NB4 (cell line): ENCODE data around the gene PSORS1C2.
A peak's percentile ranks its signal among the peaks of the same experiment; 100 is the strongest.

Source experiments
- DNase-seq: peaks from one replicate; pipeline ENCODE4 v3.0.0; 2010; ENCODE audit warnings: low read depth
- H3K4me3 ChIP-seq: one replicate; pipeline ENCODE4 v1.5.1; 2011; ENCODE audit warnings: mild to moderate bottlenecking, low read depth, low read length, moderate library complexity
- MYC ChIP-seq: IDR thresholded peaks from 2 replicates; pipeline ENCODE4 v1.6.1; 2011; ENCODE audit warnings: low read depth, low read length
- POLR2A ChIP-seq: IDR thresholded peaks from 2 replicates; pipeline ENCODE4 v1.6.1; 2011; ENCODE audit warnings: mild to moderate bottlenecking; ENCODE audit not compliant: insufficient read length; ENCODE audit errors: extremely low read depth
- TF ChIP-seq, protein P1 (sequence below): IDR thresholded peaks from one replicate; pipeline ENCODE4 v1.5.1; 2012; ENCODE audit warnings: low read depth, low read length
- TF ChIP-seq, protein P2 (sequence below): IDR thresholded peaks from 2 replicates; pipeline ENCODE4 v1.6.1; 2011; ENCODE audit warnings: low read depth, low read length

Gene PSORS1C2

DNA sequence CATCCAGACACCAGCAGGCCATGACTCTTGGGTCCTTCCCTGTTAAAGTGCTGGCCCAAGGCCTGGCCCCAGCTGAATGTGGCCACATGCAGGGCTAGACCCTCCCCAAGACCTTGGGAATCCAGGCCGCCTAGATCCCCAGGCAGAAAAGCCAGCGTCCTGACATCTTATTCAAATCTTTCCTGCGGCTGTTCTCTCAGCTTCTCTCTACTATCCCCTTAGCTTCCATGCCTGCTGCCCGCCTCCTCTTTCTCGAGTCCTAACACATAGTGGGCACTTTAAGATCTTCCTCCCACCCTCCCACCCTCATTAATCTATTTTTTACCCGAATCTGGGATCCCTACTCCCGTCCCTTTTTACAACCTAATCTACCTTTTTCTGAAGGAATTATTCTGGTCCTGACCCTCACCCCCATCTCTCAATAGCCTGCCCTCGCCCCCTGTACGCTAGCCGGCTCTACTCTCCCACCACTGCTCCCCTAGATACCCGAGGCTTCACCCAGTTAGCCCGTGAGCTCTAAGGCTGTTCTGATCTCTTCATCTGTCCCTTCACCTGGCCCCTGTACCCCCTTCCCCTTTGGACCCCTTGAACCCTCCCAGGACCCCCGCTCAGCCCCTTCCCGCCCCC lies 18.8 kb upstream of the PSORS1C2 start, which contains the start of gene CCHCR1:
Gene CCHCR1, minus strand, starts transcription at position 290 of the 627 bp plus-strand sequence. Its CDS starts 202 bp downstream, at position 88.
- no peak for DNase-seq
- H3K4me3 ChIP-seq: peak within 1 kb of the TSS; percentile 93
- TF ChIP-seq, protein P1, sequence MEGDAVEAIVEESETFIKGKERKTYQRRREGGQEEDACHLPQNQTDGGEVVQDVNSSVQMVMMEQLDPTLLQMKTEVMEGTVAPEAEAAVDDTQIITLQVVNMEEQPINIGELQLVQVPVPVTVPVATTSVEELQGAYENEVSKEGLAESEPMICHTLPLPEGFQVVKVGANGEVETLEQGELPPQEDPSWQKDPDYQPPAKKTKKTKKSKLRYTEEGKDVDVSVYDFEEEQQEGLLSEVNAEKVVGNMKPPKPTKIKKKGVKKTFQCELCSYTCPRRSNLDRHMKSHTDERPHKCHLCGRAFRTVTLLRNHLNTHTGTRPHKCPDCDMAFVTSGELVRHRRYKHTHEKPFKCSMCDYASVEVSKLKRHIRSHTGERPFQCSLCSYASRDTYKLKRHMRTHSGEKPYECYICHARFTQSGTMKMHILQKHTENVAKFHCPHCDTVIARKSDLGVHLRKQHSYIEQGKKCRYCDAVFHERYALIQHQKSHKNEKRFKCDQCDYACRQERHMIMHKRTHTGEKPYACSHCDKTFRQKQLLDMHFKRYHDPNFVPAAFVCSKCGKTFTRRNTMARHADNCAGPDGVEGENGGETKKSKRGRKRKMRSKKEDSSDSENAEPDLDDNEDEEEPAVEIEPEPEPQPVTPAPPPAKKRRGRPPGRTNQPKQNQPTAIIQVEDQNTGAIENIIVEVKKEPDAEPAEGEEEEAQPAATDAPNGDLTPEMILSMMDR: no peak
- TF ChIP-seq, protein P2, sequence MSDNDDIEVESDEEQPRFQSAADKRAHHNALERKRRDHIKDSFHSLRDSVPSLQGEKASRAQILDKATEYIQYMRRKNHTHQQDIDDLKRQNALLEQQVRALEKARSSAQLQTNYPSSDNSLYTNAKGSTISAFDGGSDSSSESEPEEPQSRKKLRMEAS: no peak

DNA sequence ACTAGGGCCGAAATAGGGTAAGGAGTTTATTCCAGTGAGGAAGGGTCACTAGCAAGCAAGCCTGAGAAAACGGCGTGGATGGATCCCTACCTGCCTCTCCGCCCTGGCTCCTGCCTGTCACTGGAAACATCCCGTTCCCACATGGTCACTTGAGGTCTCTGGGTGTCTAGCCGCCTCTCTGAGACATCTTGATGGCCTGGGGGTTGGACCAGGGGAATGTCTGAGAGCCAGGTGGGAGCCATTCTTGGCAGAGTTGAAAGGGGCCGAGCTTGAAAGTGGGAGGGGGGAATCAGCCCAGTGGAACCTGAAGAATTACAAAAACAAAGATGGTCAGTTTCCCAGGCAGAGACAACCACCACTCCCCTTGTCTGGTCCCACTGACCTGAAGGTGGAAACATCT lies 17.8 kb upstream of the PSORS1C2 start:
- H3K4me3 ChIP-seq: no peak overlapping the region
- no peak for DNase-seq

DNA sequence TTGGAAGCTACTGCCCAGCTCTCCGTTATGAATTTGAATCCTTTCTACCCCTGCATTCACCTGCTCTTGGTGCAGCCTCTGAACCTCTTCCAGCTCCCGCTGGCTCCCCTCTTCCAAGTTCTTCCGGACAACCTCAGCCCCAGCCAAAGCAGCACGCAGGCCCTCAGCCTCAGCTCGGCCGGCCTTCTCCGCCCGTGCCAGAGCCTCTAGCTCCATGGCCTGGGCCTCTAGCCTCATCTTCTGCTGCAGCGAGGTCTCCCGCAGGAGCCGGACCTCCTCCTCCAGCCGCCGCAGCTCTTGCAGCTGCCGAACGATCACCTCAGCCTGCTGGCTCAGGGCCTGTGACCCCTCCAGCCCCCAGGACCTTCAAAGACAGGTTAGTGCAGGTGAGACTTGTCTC lies 15.6 kb upstream of the PSORS1C2 start:
- TF ChIP-seq, protein P2: no peak
- TF ChIP-seq, protein P1: no peak
- TF ChIP-seq MYC (no peak), POLR2A (no peak)
- DNase-seq: no peak
- H3K4me3 ChIP-seq: no peak overlapping the region

More for the DNA sequence above, 17.8 kb upstream of the PSORS1C2 start:
- TF ChIP-seq, protein P1: no peak
- TF ChIP-seq POLR2A: no peak
- TF ChIP-seq MYC: no peak
- TF ChIP-seq, protein P2: no peak

DNA sequence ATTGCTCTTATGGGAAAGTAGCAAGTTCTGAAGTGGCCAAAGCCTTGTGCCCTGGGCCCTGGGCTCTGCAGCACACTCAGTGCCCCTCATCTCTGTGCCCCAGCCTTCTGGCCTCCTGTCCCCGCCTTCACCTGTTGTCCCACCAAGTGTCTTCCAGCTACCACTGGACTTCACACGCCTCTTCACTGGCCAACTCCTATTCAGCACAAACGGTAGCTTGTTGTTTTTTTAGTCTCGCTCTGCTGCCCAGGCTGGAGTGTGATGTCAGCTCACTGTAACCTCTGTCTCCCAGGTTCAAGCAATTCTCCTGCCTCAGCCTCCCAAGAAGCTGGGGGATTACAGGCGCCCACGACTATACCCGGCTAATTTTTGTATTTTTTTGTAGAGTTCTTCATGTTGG lies 13.9 kb upstream of the PSORS1C2 start:
- DNase-seq: no peak
- H3K4me3 ChIP-seq: no peak overlapping the region
- no peak for TF ChIP-seq MYC
- TF ChIP-seq, protein P1: no peak
- no peak for TF ChIP-seq POLR2A

DNA sequence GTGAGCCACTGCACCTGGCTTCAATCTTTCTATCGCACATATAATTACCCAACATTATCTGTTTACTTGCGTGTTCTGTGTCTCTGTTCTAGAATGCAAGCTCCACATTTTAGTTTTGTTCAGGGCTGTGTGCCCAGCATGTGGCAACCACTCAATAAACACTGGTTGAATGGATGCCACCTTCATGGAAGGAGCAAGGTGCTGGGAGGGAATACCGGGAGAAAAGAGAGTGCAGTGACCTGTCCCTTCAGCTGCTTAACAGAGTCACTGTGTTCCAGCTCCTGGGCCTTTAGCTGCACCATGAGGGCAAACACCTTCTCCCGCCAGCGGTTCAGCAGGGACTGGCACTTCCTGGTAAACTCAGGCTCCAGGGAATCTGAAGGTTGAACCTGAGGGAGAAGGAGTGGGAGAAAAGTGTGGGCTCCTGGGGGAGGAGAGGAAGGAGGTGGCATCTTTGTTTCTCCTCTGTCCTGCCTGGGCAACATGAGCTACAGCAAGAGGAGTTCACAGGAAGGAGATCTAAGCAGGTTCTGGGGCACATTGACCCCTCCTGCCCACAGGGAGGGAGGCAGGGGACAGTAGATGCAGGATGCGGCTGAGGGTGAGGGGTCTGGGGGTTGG lies 11.1 kb upstream of the PSORS1C2 start:
- no peak for TF ChIP-seq MYC
- no peak for DNase-seq
- no peak overlapping the region for H3K4me3 ChIP-seq

DNA sequence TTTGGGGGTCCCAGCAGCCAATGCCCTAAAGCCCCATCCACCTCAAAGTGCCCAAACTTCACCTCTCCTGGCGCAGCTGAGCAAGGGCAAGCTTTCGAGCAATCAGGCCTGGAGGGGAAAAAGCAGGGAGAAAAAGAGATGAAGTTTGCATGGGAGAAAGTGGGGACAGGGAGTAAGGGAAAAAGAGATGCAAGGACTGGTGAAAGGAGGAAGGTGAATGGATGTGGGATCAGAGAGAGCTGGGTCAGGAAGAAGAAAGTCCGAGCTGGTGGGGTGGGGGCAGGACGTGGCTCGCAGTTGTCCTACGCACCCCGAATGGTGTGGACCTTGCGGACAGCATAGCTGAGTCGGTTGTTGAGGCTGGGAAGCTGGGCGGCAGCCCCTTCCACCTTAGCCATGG lies 6.5 kb upstream of the PSORS1C2 start:
- no peak overlapping the region for H3K4me3 ChIP-seq
- TF ChIP-seq MYC (no peak), POLR2A (no peak)
- TF ChIP-seq, protein P1: no peak
- TF ChIP-seq, protein P2: no peak

More for the DNA sequence above, 6.5 kb upstream of the PSORS1C2 start:
- no peak for DNase-seq
